ENCODE results near the gene RAB3IL1.

Gene RAB3IL1

GRCh38 chr11:61913699-61914395 lies 3.5 kb downstream of the RAB3IL1 start:
- DNase-seq (ENCODE audit: extremely low read depth, low read depth), result no peak
- no peak for TF ChIP-seq CTCF (IDR thresholded peaks at IDR 0.05; ENCODE audit: low read depth, low read length, missing control alignments)
- no peak overlapping the region for H3K4me3 ChIP-seq (replicated peaks; ENCODE audit: low read depth, low read length)

- DNase-seq (ENCODE audit: extremely low read depth, low read depth), result no peak
- H3K4me3 ChIP-seq (replicated peaks; ENCODE audit: low read depth, low read length), result no peak overlapping the region
- TF ChIP-seq CTCF (IDR thresholded peaks at IDR 0.05; ENCODE audit: low read depth, low read length, missing control alignments), result no peak
These were observed 4.2 kb downstream of the RAB3IL1 start for GRCh38 chr11:61912991-61913698.

GRCh38 chr11:61912530-61912898 lies 4.9 kb downstream of the RAB3IL1 start:
- DNase-seq (ENCODE audit: extremely low read depth, low read depth), result no peak
- no peak for TF ChIP-seq CTCF (IDR thresholded peaks at IDR 0.05; ENCODE audit: low read depth, low read length, missing control alignments)

GRCh38 chr11:61911701-61912529 lies 5.5 kb downstream of the RAB3IL1 start:
- no peak overlapping the region for H3K4me3 ChIP-seq (replicated peaks; ENCODE audit: low read depth, low read length)
- no peak for TF ChIP-seq CTCF (IDR thresholded peaks at IDR 0.05; ENCODE audit: low read depth, low read length, missing control alignments)
- DNase-seq (ENCODE audit: extremely low read depth, low read depth), result no peak

More at GRCh38 chr11:61912530-61912898, 4.9 kb downstream of the RAB3IL1 start:
- H3K4me3 ChIP-seq (replicated peaks; ENCODE audit: low read depth, low read length), result no peak overlapping the region

GRCh38 chr11:61911128-61911700 lies 6.2 kb downstream of the RAB3IL1 start:
- no peak for DNase-seq (ENCODE audit: extremely low read depth, low read depth)
- H3K4me3 ChIP-seq (replicated peaks; ENCODE audit: low read depth, low read length), result no peak overlapping the region
- TF ChIP-seq CTCF (IDR thresholded peaks at IDR 0.05; ENCODE audit: low read depth, low read length, missing control alignments), result no peak
